GM12891 (cell line): Measurements from ENCODE around the gene SLC13A3.

Experiments used
- PAX5 ChIP-seq: IDR thresholded peaks from 2 replicates; pipeline ENCODE4 v1.6.1; 2011; ENCODE audit warnings: low read length, moderate library complexity, mild to moderate bottlenecking; ENCODE audit not compliant: insufficient read depth, severe bottlenecking
- POLR2A ChIP-seq: IDR thresholded peaks from 2 replicates; pipeline ENCODE4 v1.6.1; 2011; ENCODE audit warnings: low read depth, low read length, control low read depth
- POLR2AphosphoS5 ChIP-seq: IDR thresholded peaks from 2 replicates; pipeline ENCODE4 v1.6.1; 2011; ENCODE audit warnings: low read depth, low read length, control low read depth
- POU2F2 ChIP-seq: IDR thresholded peaks from 2 replicates; pipeline ENCODE4 v1.6.1; 2011; ENCODE audit warnings: low read depth, mild to moderate bottlenecking, control low read depth, low read length, moderate library complexity
- SPI1 ChIP-seq: IDR thresholded peaks from 2 replicates; pipeline ENCODE4 v1.6.1; 2011; ENCODE audit warnings: low read depth, low read length, control low read depth
- TAF1 ChIP-seq: IDR thresholded peaks from 2 replicates; pipeline ENCODE4 v1.6.1; 2011; ENCODE audit warnings: low read depth, low read length, control low read depth

DNA sequence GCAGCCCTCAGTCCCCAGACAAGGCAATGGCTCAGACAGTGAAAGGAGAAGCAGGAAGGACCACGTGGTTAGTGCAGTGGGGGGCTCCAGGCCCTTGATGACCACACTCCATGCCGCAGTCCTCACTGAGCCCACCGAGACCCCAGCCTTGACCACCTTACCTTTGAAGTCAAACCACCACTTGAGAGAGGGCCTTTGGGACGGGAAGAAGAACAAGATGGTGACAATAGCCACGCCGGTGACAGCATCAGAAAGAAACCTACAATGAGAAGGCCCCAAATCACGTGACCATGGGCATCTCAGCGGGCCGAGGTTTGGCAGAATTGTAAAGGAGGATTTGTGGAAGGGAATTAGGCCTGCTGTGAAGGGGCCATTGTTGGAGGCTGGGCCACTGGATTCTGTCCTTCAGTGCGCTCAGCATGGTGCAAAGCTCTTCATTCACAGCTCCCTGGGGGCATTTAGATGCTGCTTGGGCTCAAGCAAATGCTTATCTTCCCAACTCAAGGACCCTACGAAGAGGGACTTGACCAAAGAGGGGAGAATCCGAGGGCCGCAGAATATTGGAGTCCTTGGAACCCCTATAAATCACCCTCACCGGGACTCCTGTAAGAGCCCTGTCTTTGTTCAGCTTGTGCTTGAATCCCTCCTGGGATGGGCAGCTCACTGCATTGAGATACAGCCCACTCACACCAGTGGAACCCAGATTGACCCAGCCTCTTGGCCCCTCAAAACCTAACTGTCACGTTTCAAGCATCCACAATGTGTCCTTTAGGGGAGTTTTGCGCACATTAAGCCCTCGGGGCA, 67.6 kb downstream of the SLC13A3 start:
- TF ChIP-seq POLR2A (no peak), TAF1 (no peak), POLR2AphosphoS5 (no peak), POU2F2 (no peak), SPI1 (no peak), PAX5 (no peak)
